HepG2 (cell line): ENCODE data around the gene ETF1. TPM values are rescaled to one million over a fixed set of nuclear protein-coding genes. Genes with fewer than 3 reads are reported as not detected.

Source experiments
- ATAC-seq: fragments of 200-7000 bp; cut with Tn5 transposase; 3 replicates; pipeline ENCODE4 v1.9.1; 2020; ENCODE audit warnings: mild to moderate bottlenecking, moderate library complexity
- BruUV-seq: library from RNA; stranded (reverse); fragments of 400-500 nt; replicated peaks from 2 replicates; lab custom pipeline; 2021; lab: Mats Ljungman, UMichigan
- CTCF ChIA-PET: fragments of 300-600 bp; formaldehyde crosslinking; extraction: SDS; loops from one replicate; lab custom pipeline; 2021; ENCODE audit warnings: low total read pairs, inconsistent platforms, low intra/inter-chr PET ratio; lab: Yijun Ruan, JAX
- POLR2A ChIA-PET: fragments of 350-600 bp; sonication (Branson Sonifier 250); formaldehyde crosslinking; loops from one replicate; lab custom pipeline; 2020; ENCODE audit warnings: antibody characterized with exemption, inconsistent platforms; lab: Yijun Ruan, JAX
- DNase-seq: peaks from one replicate; pipeline ENCODE4 v3.0.0-alpha.2; 2015; ENCODE audit warnings: low spot score
- FAIRE-seq: peaks from 3 replicates; lab custom pipeline; 2011; peaks lifted over from hg19 to GRCh38; lab: Jason Lieb, UNC
- H2AFZ ChIP-seq: one replicate; pipeline ENCODE4 v1.6.1; 2011; ENCODE audit warnings: low read length, inconsistent platforms
- H3K27ac ChIP-seq: fragments of 300-600 bp; 3 replicates; pipeline ENCODE4 v1.8.0; 2011; ENCODE audit warnings: mixed run types, mild to moderate bottlenecking, mixed read lengths, low read length, inconsistent platforms; ENCODE audit not compliant: insufficient read depth; ENCODE audit errors: extremely low read length
- H3K27me3 ChIP-seq, 2 experiments: fragments of 200-600 bp in 1 of 2; 2 replicates in 1 of 2; 3 replicates in 1 of 2; pipeline versions ENCODE4 v1.6.0 to v1.8.0; 2011; ENCODE audit warnings: low read length in 2 of 2, mild to moderate bottlenecking in 2 of 2, moderate library complexity in 2 of 2, inconsistent platforms in 1 of 2; ENCODE audit not compliant: insufficient read depth in 2 of 2, control insufficient read depth in 1 of 2
- H3K36me3 ChIP-seq, 2 experiments: fragments of 200-600 bp in 1 of 2; replicated peaks in 1 of 2; 2 replicates in 1 of 2; 3 replicates in 1 of 2; pipeline versions ENCODE4 v1.5.1 to v1.8.0; 2011; ENCODE audit warnings: low read length in 2 of 2, inconsistent platforms in 1 of 2; ENCODE audit not compliant: insufficient read depth in 2 of 2, control insufficient read depth in 1 of 2
- H3K4me1 ChIP-seq: 2 replicates; pipeline ENCODE4 v1.5.1; 2012; ENCODE audit warnings: low read length, inconsistent platforms; ENCODE audit not compliant: insufficient read depth
- H3K4me2 ChIP-seq: 2 replicates; pipeline ENCODE4 v1.6.0; 2011; ENCODE audit warnings: low read depth, low read length, inconsistent platforms
- H3K4me3 ChIP-seq, 3 experiments: fragments of 200-600 bp in 1 of 3; sonication (generic), shearing (Covaris generic) in 1 of 3; replicated peaks in 1 of 3; 2 replicates each; pipeline ENCODE4 v1.5.1; 2011 to 2016; ENCODE audit warnings: low read length in 3 of 3, inconsistent platforms in 2 of 3, low read depth in 2 of 3, mild to moderate bottlenecking in 2 of 3, control low read depth in 1 of 3, mixed read lengths in 1 of 3; ENCODE audit not compliant: insufficient read depth in 1 of 3
- H3K79me2 ChIP-seq: one replicate; pipeline ENCODE4 v1.6.1; 2011; ENCODE audit warnings: low read length, inconsistent platforms; ENCODE audit not compliant: insufficient read depth
- H3K9ac ChIP-seq: 2 replicates; pipeline ENCODE4 v1.6.0; 2011; ENCODE audit warnings: mild to moderate bottlenecking, low read depth, low read length, inconsistent platforms; ENCODE audit not compliant: insufficient read depth
- H3K9me3 ChIP-seq: 2 replicates; pipeline ENCODE4 v1.5.1; 2012; ENCODE audit warnings: mild to moderate bottlenecking, low read length
- H4K20me1 ChIP-seq: 2 replicates; pipeline ENCODE4 v1.6.0; 2011; ENCODE audit warnings: inconsistent platforms, mild to moderate bottlenecking, low read length, moderate library complexity; ENCODE audit not compliant: insufficient read depth
- CBX5 ChIP-seq: sonication (generic); formaldehyde crosslinking; IDR thresholded peaks from 2 replicates; pipeline ENCODE4 v1.4.0; 2020; ENCODE audit warnings: missing genetic modification reagents, borderline replicate concordance
- E2F1 ChIP-seq: sonication (generic); formaldehyde crosslinking; IDR thresholded peaks from 2 replicates; pipeline ENCODE4 v1.5.0; 2020; ENCODE audit warnings: missing genetic modification reagents
- ELK4 ChIP-seq: sonication (generic); formaldehyde crosslinking; IDR thresholded peaks from 2 replicates; pipeline ENCODE4 v1.9.0; 2021; ENCODE audit warnings: missing genetic modification reagents, borderline replicate concordance
- GABPA ChIP-seq, 2 experiments: IDR thresholded peaks; 2 replicates each; pipeline ENCODE4 v1.6.1; 2011 to 2016; ENCODE audit warnings: low read depth in 2 of 2, low read length in 1 of 2, missing biosample characterization in 1 of 2, missing genetic modification characterization in 1 of 2
- HNF4G ChIP-seq, 2 experiments: sonication (generic) in 1 of 2; formaldehyde crosslinking in 1 of 2; IDR thresholded peaks; 2 replicates each; pipeline versions ENCODE4 v1.4.0 to v1.6.1; 2011 to 2020; ENCODE audit warnings: borderline replicate concordance in 2 of 2, low read depth in 2 of 2, mild to moderate bottlenecking in 2 of 2, low read length in 1 of 2, missing genetic modification reagents in 1 of 2, moderate library complexity in 1 of 2
- IKZF1 ChIP-seq: fragments of 450-650 bp; IDR thresholded peaks from 2 replicates; pipeline ENCODE4 v1.7.1; 2016
- ONECUT2 ChIP-seq: sonication (generic); formaldehyde crosslinking; IDR thresholded peaks from 2 replicates; pipeline ENCODE4 v1.4.0; 2020; ENCODE audit warnings: missing genetic modification reagents
- PBX2 ChIP-seq: IDR thresholded peaks from 2 replicates; pipeline ENCODE4 v1.6.1; 2016; ENCODE audit warnings: control low read depth
- RAD51 ChIP-seq: fragments of 450-650 bp; IDR thresholded peaks from 2 replicates; pipeline ENCODE4 v1.6.1; 2016; ENCODE audit warnings: borderline replicate concordance
- SIX1 ChIP-seq: sonication (generic); formaldehyde crosslinking; IDR thresholded peaks from 2 replicates; pipeline ENCODE4 v1.4.0; 2020; ENCODE audit warnings: missing genetic modification reagents, borderline replicate concordance
- ZBTB3 ChIP-seq: sonication (generic); formaldehyde crosslinking; IDR thresholded peaks from 2 replicates; pipeline ENCODE4 v1.4.0; 2020; ENCODE audit warnings: low read depth, mild to moderate bottlenecking, moderate library complexity, missing genetic modification reagents, borderline replicate concordance
- ZNF224 ChIP-seq: sonication (generic); formaldehyde crosslinking; IDR thresholded peaks from 2 replicates; pipeline ENCODE4 v1.5.0; 2020; ENCODE audit warnings: mild to moderate bottlenecking, missing genetic modification reagents
- ZNF317 ChIP-seq: sonication (generic); formaldehyde crosslinking; IDR thresholded peaks from 2 replicates; pipeline ENCODE4 v1.5.0; 2020; ENCODE audit warnings: mild to moderate bottlenecking, missing genetic modification reagents
- ZNF333 ChIP-seq: sonication (generic); formaldehyde crosslinking; IDR thresholded peaks from 2 replicates; pipeline ENCODE4 v1.4.0; 2020; ENCODE audit warnings: mild to moderate bottlenecking, missing genetic modification reagents, borderline replicate concordance
- ZNF577 ChIP-seq: sonication (generic); formaldehyde crosslinking; IDR thresholded peaks from 2 replicates; pipeline ENCODE4 v1.4.0; 2020; ENCODE audit warnings: mild to moderate bottlenecking, low read depth, missing genetic modification reagents, borderline replicate concordance
- ZNF776 ChIP-seq: sonication (generic); formaldehyde crosslinking; IDR thresholded peaks from 2 replicates; pipeline ENCODE4 v1.4.0; 2020; ENCODE audit warnings: mild to moderate bottlenecking, missing genetic modification reagents
- ZZZ3 ChIP-seq: sonication (generic); formaldehyde crosslinking; IDR thresholded peaks from 2 replicates; pipeline ENCODE4 v1.4.0; 2020; ENCODE audit warnings: missing genetic modification reagents, mild to moderate bottlenecking, borderline replicate concordance
- WGBS: methylation state at CpG from one replicate; pipeline ENCODE4 v1.1.6; 2017; ENCODE audit warnings: low lambda C conversion rate; 5-methylcytosine and 5-hydroxymethylcytosine counted together
- in situ Hi-C: cut with HindIII; loops from 2 replicates; pipeline ENCODE4 v1.10.0; 2017; ENCODE audit warnings: low pct_unique_long_range_greater_than_20kb; ENCODE audit not compliant: extremely low pct_ligation_motif_present
- intact Hi-C: fragments of 100-400 bp; cut with micrococcal nuclease; formaldehyde crosslinking; loops from one replicate; pipeline ENCODE4 v1.10.0; 2022; ENCODE audit not compliant: unreplicated experiment
- polyA plus RNA-seq, 8 experiments: library from polyadenylated mRNA; depleted of rRNA in 3 of 8; stranded (reverse) in 7 of 8; unstranded in 1 of 8; fragments of >200 nt; fragmentation: Illumina TruSeq in 4 of 8; extraction: Trizol in 4 of 8; gene quantifications; 2 replicates each; pipeline versions ENCODE4 v1.2.1 to v1.2.3, GENCODE V29; 2011 to 2016; ENCODE audit warnings: low read depth in 4 of 8, missing spikeins in 1 of 8, mixed read lengths in 1 of 8; ENCODE audit not compliant: insufficient read depth in 1 of 8
- total RNA-seq, 5 experiments: library from RNA; depleted of rRNA; stranded (reverse); fragments of >200 nt; fragmentation: Illumina TruSeq; extraction: Trizol; gene quantifications; 2 replicates each; pipeline ENCODE4 v1.2.3, GENCODE V29; 2016; ENCODE audit warnings: low read depth in 1 of 5
- TF ChIP-seq, protein P1 (sequence below): IDR thresholded peaks from 2 replicates; pipeline ENCODE4 v1.6.1; 2016; ENCODE audit warnings: missing genetic modification reagents, missing compliant biosample characterization

The ETF1 gene
- total and polyA plus RNA-seq, 2 of the 13 experiments (the other 11 are each of a cell fraction or from before 2014, with no cell fraction given): 52.1 to 184 TPM

DNA sequence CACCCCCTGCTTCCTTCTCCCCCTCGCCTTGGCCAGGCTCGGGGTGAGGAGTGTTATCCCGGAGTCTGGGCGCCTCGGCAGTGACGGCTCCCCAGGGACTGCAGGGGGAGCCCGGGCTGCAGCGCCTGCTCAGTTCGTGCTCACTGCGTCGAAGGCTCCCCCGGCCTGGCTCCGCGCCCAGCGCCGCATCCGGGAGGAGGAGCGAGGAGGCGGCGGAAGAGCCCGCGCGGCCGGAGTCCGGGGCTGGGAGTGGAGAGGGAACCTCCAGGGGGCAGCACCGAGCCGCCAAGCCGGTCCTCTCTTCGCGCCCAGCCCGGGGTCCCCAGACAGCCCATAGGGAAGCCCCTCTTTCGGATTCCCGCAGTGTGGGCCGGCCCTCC is 79.0 kb downstream of the ETF1 start:
- peaks cover 3% of the 10 kb centered on the region; the same call in 1 of the 2 replicates for H4K20me1 ChIP-seq
- FAIRE-seq (peak; percentile 47), DNase-seq (peak; percentile 86), ATAC-seq (peak; percentile 68)
- intact Hi-C loops: loop anchor here (1.0 to 2.0 kb wide), 2 partner anchors 39 to 79 kb away; partner anchors contain the start of gene ETF1
- peaks cover 0 to 3% of the 10 kb centered on the region in 2 experiments; a peak in 1 of 5 replicates for H3K27me3 ChIP-seq
- in situ Hi-C loops: loop anchor here (5.0 kb wide), 1 partner anchor 78 kb away; the partner anchor contains the start of gene ETF1
- H3K4me3 ChIP-seq: peak overlapping the region; percentile 69 to 91 (median 78)
- H3K9ac ChIP-seq: peak overlapping the region; percentile 86
- ChIA-PET POLR2A (interaction anchor here (1.0 to 4.0 kb wide), 10 partner anchors 15 to 112 kb away, joined by 3 to 58 read pairs (median 6); partner anchors contain the start of genes ETF1 and HSPA9), CTCF (interaction anchor here (1.1 to 2.5 kb wide), 2 partner anchors 28 to 40 kb away, joined by 4 to 29 read pairs; no protein-coding TSS in a partner anchor)
- H3K4me2 ChIP-seq: peak overlapping the region; percentile 83
- H2AFZ ChIP-seq: no peak overlapping the region
- H3K79me2 ChIP-seq: peaks cover 3% of the 10 kb centered on the region
- no TSS peak for BruUV-seq
- WGBS: no CpG with 5 or more reads among the region's 34 CpGs
- no peaks in the 10 kb centered on the region for H3K9me3 ChIP-seq
- H3K36me3 ChIP-seq: peaks cover 0 to 7% of the 10 kb centered on the region in 2 experiments; a peak in 2 of 5 replicates
- peak overlapping the region; percentile 95 for H3K27ac ChIP-seq
- H3K4me1 ChIP-seq: peaks cover 50% of the 10 kb centered on the region
- TF ChIP-seq ZNF317 (CRISPR knock-in tag): 0 out of 2 replicates have a peak, but pooled peaks have one; percentile 21
- no peak for TF ChIP-seq ZZZ3 (CRISPR knock-in tag)
- TF ChIP-seq SIX1: no peak
- no peak for TF ChIP-seq ZNF224 (CRISPR knock-in tag)
- TF ChIP-seq ELK4 (CRISPR knock-in tag): no peak
- TF ChIP-seq ONECUT2 (CRISPR knock-in tag): no peak
- TF ChIP-seq ZNF333: no peak
- TF ChIP-seq, protein P1, sequence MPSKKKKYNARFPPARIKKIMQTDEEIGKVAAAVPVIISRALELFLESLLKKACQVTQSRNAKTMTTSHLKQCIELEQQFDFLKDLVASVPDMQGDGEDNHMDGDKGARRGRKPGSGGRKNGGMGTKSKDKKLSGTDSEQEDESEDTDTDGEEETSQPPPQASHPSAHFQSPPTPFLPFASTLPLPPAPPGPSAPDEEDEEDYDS (CRISPR knock-in tag): peak; percentile 64
- 0 out of 2 replicates have a peak, but pooled peaks have one; percentile 21 for TF ChIP-seq CBX5
- peak; percentile 46; the same call in 1 of the 2 replicates for TF ChIP-seq ZNF776 (CRISPR knock-in tag)
- no peak for TF ChIP-seq PBX2 (CRISPR knock-in tag)
- TF ChIP-seq ZNF577 (CRISPR knock-in tag): no peak
- no peak for TF ChIP-seq HNF4G (IDR thresholded peaks at IDR 0.05; ENCODE audit: borderline replicate concordance, low read depth, low read length)
- no peak; the same call in 1 of the 2 replicates for TF ChIP-seq HNF4G (CRISPR knock-in tag; IDR thresholded peaks at IDR 0.05; ENCODE audit: borderline replicate concordance, low read depth)
- TF ChIP-seq E2F1: peak; percentile 33; the same call in 1 of the 2 replicates
- no peak for TF ChIP-seq ZBTB3 (CRISPR knock-in tag)
- no peak for TF ChIP-seq IKZF1
- TF ChIP-seq RAD51: no peak
- no peak for TF ChIP-seq GABPA (IDR thresholded peaks at IDR 0.05; ENCODE audit: low read depth, low read length)
- TF ChIP-seq GABPA (CRISPR knock-in tag; IDR thresholded peaks at IDR 0.05; ENCODE audit: low read depth): no peak; the same call in 1 of the 2 replicates
